Ecto neural progenitor cell (in vitro differentiated cells): Measurements from ENCODE around the gene ATRNL1.

Source experiments
- DNase-seq: peaks from one replicate; pipeline ENCODE4 v3.0.0-alpha.2; 2018; ENCODE audit warnings: low spot score

The ATRNL1 gene

GRCh38 chr10:115988380-115988779, 895.2 kb downstream of the ATRNL1 start:
- DNase-seq, result no peak

- peak; percentile 6 for DNase-seq
Measured at GRCh38 chr10:115989621-115990020, 896.5 kb downstream of the ATRNL1 start.

DNA sequence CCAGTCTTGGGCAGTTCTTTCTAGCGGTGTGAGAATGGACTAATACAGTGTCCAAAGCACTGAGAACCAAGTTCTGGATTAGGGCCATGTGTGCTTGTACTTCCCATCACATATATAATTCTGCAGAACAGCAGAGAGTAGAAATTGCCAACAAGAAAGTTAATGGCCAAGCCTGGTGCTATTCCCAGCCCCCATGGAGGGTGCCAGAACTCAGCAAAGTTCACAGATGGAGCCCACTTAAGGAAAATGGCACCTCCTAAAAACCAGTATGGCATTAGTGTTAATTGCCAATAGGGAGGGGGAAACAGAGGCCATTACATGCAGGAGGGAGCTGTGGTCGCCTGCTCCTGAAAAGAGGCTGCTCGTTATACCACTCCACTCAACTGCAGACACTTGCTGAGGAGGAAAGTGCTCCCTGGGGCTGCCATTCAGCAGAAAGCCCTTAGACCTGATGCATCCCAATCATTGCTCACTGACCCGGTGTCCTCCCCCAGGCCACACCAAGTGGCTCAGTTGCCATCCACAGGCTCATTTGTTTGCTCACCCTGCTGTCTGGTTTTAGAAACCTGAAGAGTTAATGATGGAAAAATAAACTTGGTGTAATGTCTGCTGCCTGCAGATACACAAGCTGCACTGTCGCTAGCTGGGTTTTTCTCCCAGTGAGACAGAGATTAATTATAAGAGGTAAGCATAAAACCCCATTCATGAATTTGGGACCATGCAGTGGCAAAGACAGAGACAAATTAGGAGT, 899.2 kb downstream of the ATRNL1 start:
- no peak for DNase-seq

- no peak for DNase-seq
Measured at GRCh38 chr10:115996031-115996430, 902.9 kb downstream of the ATRNL1 start.

GRCh38 chr10:115998301-115998700, 905.1 kb downstream of the ATRNL1 start:
- no peak for DNase-seq
